SKM-1 treated with dmso at 0.1 percent for 144 hours (cell line): Measurements from ENCODE around the gene VAV2.
A peak's percentile ranks its signal among the peaks of the same experiment; 100 is the strongest.

Experiments
- DNase-seq: peaks from one replicate; lab custom pipeline; 2025; ENCODE audit not compliant: unreplicated experiment; lab: John Stamatoyannopoulos, UW

Gene VAV2

DNA sequence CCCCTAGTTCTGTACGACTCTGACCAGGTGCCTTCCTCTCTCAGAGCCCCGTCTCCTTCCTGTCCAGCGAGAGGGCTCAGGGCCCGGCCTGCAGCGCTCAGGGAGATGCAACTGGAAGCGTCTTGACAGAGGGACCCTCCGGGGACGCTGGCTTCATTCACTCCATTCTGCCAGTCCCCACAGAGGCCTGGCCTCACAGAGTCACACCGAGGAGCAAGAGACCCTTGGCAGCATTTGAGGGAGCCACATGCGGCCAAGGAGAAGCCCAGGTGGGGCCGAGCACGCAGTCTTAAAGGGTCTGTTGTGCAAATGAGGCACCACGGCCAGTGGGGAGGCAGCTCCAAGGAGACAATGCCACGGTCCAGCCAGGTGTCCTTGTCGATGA, 167.3 kb downstream of the VAV2 start:
- no peak for DNase-seq

DNA sequence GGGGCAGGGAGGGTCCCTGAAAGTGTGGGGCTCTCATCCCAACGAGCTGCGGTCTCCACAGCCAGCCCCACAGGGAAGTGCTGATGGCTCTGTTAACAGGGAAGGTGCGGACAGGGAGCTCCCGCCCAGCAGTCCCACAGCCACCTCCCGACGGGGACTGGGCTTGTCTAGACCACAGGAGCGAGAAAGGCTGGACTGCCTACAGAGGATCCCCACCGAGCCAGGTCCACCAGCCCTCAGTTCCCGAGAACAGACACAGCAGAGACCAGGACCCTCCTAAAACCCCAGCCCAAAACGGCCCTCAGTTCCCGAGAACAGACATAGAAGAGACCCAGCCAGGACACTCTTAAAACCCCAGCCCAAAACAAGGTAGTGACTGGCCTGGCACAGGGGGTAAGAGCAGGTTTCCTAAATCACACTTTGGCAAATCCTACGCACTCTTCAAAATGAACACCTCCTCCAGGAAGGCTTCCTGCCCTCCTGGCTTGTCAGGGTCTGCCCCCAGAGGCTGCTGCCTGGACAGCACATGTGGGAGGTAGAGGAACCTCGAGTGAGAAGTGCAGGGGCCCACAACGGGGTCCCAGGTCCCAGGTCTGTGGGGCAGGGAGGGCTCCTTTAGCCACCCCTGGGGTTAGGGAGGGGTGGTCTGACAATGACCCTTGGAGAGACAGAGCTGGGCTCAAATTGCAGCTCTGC, 167.9 kb downstream of the VAV2 start:
- DNase-seq, result no peak

DNA sequence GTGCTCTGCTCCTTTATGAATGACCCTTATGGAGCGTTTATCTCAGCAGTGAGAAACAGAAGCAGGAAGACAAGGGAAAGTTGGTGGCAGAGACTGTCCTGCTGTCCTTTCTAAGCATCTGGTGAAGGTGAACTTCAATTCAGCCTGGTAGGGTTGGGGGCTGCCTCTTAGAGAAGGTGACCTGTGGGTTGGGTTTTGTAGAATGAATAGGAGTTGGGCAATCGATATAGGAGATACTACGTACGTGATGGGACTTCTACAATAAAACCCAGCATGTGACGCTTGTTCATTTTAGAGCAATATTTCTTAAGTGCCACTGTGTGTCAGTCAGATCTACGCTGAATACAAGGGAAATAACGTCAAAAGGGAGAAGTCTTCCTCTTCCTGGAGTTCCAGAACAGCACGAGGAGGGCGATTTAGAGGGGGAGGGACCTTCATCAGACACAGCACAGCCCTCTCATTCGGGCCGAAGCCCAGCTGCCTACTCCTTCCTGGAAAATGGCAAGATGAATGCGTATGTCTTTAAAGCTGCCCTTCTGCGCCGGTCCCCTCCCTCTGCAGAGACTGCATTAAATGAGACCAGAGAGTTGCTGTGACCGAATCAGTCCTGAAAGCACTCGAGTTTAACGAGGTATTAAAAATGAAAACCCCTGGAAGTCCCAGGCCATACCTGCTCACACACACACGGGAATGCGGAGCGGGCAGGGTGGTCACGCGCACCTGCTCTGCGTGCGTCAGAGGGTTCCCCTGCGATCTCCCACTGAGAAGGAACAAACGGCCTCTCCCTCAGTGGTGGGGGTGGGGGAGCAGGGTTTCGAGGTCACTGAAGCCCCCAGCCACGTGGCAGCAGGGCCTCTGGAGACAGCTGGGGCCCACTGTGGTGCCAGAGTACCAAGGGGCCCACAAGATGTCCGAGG, 168.7 kb downstream of the VAV2 start:
- no peak for DNase-seq

DNA sequence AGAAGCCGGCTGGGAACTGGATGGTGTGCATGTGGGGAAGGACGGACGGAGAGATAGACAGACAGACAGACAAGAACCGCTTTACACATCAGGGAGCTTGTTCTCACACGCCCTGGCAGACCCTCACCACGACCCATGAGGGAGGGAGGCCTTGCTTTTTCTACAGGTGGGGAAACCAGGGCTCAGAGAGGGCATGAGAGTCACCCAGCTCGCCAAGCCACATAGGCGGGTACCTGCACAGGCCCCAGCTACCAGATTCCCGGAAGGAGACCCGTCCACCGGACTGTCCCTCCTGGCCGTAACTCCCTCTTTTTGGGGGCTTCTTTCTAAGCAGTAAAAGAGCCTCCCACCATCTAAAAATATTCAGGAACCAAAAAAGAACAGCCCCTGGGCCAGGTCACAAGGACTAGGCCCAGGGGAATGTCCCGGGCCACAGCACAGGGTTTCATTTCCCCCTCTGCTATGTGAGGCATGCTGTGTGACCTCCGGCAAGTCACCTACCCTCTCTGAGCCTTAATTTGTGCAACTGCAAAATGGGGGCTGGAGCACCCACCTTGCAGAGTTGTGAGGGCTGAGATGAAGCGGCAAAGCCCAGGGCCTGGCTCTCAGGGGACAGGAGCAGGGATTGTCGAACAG, 169.6 kb downstream of the VAV2 start:
- DNase-seq, result no peak

DNA sequence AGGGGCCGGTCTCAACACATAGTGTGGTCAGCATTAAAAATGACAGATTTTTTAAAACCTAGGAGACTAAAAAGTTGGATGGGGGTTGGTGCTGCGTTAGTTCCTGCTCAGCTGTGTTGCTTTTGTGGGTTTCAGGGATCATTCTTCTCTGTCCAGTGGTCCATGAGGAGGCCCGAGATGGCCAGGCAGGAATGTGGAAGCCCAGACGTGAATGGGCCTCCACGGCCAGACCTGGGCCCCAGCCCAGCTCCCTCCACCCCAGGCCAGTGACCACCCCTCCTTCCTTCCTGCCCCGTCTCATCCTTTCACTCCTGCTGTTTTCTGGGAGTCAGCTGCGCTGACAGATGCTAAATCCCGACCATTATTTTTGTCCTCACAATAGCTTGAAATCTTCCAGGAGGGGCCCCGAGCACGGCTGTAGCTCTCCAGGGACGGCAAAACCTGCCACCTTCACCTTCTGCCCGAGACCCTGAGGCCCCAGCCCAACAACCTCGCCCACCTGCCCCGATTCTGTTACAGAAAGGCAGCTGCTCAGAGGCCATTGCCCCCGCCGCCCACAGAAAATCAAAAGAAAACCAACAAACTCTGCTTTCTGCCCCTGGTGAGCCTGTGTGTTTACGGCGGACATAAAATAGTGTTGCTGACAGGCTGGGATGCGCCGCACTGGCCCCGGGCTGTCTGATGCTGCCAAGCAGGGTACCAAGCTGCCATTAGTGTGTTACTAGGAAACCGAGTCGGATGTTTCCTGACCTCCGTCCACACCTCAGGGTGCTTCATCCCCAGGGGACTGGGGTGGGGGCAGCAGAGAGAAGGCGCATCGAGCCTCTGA, 170.3 kb downstream of the VAV2 start:
- no peak for DNase-seq

DNA sequence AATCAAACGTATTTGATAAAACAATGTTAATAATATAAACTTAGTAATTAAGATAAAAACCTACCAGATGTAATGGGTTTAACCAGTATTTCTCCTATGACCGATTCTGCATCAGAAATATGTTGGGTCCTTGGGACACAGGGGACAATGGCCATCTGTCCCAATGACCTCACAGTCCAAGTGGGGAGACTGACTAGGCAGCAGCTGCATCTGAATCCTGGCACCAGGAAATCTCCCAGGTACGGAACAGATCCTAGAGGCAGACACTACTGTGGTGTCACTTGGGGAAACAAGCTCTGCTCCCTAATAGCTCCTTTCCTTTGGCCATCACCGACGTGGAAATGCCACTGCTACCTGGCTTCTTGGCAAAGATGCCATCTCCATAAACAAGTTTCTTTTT, 172.2 kb downstream of the VAV2 start:
- DNase-seq, result no peak

DNA sequence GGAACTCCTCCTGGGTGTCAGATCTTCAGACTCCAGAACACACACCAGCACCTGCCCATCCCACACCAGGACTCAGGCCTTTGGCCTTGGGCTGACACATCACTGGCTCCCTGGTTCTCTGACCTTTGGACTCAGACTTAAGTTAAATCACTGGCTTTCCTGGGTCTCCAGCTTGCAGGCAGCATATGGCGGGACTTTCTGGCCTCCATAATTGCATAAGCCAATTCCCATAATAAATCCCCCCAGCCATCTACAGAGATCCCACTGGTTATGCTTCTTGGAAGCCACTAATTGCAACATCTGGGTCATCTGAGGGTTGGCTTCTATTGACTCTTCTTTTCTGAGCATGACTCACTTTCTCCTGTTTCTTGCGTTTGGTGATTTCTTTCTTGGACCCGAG, 173.7 kb downstream of the VAV2 start:
- DNase-seq, result no peak

DNA sequence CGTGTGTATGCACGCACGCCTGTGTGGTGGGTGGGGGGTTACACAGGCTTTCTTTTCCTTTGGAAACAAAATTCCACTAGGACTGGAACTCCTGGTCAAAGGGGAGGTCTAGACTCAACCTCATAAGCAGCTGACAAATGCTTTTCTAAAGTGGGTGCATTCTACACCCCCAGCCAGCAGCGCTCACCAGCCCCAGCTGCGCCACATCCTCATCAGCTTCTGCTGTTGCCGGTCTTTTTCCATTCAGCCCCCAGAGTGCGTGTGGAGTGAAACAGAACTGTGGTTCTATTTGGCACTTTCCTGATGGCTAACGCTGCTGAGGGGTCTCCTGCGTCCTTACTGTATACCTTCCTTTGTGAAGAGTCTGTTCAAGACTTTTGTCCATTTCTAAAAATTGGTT, 176.3 kb downstream of the VAV2 start:
- no peak for DNase-seq

DNA sequence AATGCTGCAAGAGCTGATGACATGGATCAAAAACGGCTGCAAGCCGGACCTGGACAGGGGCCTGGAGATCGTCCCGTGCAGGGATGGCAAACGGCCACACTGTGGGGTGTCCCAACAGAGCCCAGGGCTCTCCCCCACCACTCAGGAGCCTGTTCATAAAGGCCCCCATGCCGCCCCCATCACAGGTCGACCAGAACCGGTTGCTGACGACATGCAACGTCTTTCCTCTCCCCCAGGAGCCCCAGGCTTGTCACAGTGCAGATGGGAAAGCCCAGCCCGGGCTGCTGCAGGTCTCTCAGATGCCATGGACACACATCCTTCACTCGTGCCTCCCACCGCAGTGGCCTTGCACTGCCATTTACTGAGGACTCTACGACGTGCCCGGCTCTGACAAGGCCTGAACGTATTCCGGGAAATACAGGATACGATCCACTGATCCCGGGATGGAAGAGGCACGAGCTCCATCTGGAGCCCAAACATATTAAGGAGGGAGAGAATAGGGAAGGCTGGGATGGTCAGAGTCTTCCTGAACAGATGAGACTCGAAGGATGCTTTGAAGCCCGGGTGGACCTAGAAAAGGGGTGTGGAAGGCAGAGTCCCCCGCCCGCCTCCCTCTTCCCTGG, 177.4 kb downstream of the VAV2 start:
- DNase-seq, result no peak

DNA sequence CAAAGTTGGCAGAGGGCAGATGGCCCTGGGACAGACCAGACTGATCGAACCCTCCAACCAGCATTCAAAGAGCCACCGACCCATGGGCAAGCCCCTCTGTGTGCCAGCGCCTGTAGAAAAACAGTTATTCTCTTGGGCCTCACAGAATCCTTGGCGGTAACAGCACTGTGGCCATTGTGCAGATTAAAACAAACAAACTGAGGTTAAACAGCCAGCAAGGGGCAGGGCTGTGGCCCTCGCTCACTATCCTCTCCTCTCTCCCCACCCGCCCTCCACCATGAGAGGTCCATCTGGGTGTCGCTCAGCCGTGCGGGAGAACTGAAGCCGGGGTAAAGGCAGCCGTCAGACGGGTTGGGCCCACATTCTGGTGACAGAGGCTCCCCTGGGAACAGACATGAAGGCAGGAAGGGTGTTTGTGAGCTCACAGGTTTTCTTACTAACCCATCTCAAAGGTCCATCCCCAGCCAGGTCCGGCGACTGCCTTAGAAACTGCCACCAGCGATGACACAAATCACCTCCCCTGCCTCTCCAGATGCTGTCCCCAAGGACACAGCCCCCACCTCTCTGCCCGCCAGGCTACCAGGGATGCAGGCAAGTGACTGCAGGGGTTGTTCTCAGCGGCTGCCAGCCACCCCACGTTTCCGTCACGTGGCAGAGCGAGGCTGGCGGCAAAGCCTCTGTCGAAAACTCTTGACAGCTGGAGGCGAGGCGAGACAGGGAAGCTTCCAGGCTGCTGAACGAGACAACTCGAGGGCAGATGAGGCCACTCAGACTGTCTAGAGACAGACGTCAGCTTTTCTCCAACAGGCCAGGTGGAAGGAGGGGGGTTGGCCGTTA, 178.2 kb downstream of the VAV2 start:
- peak; percentile 14 for DNase-seq

DNA sequence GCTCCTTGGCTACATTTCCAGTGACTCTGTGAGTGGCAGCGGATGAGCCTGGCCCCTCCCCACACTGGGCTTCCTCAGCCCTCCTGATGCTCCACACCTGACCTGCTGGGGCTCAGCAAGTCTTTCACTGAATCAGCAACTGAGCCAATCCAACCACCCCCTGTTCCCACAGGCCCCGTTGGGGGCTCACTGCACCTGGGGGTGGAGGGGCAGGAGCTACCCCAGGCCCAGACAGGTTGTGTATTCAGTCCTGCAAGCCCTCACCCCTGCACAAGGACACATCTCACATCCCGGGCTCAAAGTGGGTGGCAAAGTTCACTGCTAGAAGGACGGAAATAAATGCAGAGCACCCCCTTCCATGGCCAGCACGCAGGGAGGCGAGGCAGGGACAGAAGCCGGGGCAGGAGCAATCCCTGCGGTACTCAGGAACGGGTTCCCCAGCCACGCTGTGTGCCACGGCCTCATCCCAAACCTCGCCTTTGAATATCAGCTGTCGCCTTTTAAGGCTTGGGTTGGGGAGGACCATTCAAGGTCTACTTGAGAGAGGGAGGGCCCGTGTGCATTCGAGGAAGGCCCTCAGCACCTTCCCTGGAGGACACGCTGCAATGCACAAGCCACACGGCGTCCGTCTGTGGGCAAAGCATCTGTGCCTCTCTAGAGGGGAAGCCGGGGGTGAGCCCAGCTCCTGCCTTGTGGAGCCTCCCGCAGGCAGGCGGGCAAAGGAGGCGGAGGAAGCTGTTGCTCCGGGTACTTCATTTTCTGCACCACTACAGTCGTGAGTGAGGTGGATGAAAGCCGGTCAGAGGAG, 179.0 kb downstream of the VAV2 start:
- DNase-seq, result no peak

DNA sequence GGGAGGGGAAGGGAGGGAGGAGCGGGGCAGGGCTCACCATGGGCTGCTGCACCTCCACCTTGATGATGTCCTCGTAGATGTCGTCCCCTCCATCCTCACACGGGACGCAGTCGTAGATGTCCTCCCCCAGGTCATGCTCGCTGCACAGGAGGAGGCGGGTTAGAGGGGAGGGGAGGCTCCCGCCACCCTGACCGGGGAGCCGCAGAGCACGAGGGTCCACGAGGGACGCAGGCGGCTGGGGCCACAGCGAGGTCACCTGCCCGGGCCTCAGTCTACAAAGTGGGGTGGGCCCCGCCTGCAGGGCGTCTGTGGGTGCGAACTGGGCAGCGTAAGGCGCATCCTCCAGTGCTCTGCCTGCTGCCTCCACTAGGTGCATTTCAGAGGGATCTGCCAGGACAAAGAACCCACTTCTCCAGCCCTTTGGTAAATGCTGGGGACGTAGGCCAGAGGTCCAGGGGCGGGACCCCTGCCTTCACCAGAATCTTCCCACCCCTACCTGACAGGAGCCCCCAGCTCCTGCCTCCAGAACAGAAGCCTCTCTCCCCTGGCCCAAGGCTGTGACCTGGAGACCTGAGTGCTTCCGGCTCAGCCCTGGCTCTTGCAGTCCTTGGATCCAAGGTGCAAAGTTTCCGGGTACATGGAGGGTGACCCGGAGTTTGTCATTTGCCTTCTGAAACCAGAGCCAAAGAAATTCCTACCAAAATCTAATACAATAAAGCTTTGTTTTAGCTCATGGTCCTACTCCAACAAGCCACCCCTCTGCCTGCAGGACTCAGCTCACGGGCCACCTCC, 179.9 kb downstream of the VAV2 start:
- no peak for DNase-seq

DNA sequence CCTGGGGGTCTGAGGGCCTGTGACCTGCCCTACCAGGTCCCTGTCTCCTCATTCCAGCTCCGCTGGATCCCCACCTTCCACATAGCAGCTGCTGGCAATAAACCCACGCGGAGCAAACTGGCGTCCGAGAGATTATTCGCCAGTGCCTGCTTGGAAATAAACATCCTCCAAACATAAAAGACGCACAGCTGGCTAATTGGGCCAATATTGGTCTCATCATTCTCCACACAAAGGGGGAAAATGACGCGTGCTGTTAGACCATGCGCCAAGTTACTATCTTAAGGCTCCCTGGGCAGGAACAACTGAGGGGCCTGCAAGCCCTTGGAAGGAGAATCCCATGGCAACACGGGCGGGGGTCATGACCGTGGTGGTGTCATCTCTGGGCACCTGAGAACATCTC, 180.7 kb downstream of the VAV2 start:
- no peak for DNase-seq

DNA sequence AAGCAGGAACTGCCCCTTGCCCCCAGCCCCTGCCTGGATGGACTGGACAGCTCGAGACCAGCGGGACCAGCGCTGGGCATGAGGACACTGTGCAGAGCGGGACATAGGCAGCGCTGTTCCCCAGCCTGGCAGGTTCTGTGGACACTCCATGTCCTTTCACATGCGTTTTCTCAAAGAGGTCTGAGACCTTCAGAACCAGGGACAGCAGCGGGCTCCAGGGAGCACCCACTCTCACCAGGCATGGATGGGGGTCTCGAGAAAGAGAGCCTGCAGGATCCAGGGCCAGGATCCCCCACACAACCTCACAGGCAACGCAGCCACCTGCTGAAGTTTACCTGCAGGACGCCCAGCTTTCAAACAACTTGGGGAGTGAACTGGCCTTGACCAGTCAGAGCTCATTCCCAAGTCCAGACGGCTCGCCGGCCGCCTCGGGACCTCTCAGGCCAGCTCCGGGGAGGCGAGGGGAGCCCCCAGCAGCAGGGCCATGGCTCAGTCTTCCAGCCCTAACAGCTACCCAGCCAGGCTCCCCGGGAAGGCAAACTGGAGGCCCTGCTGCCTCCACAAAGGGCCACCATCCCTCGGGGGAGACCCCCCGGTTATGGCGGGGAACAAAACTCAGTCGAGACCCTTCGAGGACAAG, 181.4 kb downstream of the VAV2 start:
- no peak for DNase-seq

DNA sequence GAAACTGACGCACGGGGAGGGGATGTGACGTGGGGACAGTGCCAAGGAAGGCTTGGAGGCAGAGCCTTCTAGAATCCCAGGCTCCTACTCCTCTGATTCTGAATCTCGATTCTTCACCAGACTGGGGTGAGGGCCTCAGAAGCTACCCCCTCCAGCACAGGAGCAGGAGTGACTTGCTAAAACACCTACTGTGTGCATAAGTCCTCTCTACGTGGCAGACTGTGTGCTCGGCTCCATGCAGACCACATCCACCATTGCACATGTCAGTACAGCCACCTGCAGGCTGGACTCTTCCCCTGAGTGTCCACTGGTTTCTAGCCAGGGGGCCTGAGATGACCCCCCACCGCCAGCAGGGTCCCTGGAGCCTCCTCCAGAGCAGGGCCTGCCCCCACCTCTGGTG, 182.8 kb downstream of the VAV2 start:
- DNase-seq, result no peak

DNA sequence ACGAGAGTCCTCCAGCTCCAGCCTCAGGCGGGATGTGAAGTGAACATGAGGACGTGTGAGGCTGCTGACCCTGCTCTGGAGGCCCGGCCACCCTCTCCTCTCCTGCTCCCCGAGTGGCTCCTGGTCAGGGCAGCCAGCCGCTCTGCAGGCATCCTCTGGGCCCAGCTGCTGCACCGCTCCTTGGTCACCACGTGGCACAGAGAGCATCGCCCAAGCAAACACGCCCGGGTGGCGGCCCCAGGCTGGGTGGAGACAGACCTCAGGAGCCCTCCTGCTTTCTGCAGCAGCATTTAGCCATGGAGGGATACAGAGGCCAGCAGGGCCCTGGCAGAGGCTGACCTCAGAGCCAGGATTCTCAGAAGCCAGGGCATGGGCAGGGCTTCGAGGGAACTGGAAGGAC, 184.3 kb downstream of the VAV2 start:
- no peak for DNase-seq

DNA sequence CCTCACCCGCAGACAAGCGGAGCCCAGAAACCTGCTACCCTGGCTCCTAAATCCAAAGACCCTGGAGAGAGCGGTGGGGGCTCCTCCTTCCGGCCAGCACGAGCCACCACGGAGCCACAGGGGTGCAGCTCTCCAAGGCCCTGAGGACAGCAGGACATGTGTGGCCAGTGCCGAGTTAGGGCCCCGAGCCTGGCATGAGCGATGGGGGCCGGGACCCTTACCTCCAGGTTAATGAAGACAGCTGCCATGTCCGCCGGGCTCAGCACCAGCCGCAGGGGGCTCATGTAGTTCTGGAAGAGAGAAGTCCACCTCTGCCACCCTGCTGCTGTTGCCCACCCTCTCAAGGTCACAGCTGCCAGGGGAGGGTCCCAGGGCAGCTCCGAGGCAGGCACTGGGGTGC, 185.1 kb downstream of the VAV2 start:
- DNase-seq, result no peak

DNA sequence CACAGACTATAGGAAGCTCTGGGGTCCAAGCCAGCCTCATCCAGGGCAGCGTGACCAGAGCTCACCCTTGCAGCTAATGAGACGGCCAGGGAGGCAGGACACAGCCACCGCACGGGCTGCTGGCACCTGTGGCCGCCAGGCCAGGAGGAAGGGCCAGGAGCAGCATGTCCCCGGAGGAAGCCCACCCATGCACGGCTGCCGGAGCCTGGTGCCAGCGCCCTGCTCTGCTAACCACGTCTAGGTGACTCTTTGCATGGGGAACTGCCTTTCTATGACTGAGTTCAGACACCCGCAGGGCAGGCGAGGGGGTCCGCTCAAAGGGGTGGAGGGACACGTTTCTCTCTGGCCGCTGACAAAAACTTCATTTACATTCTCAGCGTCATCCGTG, 185.5 kb downstream of the VAV2 start:
- DNase-seq, result no peak
